Keratinocyte (primary cell): ENCODE data around the gene TRMT61A. TPM values are rescaled to one million over a fixed set of nuclear protein-coding genes. Genes with fewer than 3 reads are reported as not detected.

Experiments
- DNase-seq: peaks from one replicate; pipeline ENCODE4 v3.0.0-alpha.2; 2011; ENCODE audit warnings: low read depth, missing footprints, low spot score
- FAIRE-seq: peaks from 2 replicates; lab custom pipeline; 2011; peaks lifted over from hg19 to GRCh38; lab: Jason Lieb, UNC
- H2AFZ ChIP-seq: 2 replicates; pipeline ENCODE4 v1.6.0; 2012; ENCODE audit warnings: low read length, control low read depth, inconsistent platforms; ENCODE audit not compliant: control insufficient read depth
- H3K27ac ChIP-seq: 2 replicates; pipeline ENCODE4 v1.5.1; 2011; ENCODE audit warnings: low read length; ENCODE audit not compliant: control insufficient read depth, insufficient read depth
- H3K27me3 ChIP-seq: 3 replicates; pipeline ENCODE4 v1.6.0; 2011; ENCODE audit warnings: low read length; ENCODE audit not compliant: control insufficient read depth, insufficient read depth; ENCODE audit errors: extremely low read depth
- H3K36me3 ChIP-seq, 2 experiments: 2 replicates in 1 of 2; 3 replicates in 1 of 2; pipeline ENCODE4 v1.5.1; 2011; ENCODE audit warnings: low read length in 2 of 2, mild to moderate bottlenecking in 1 of 2; ENCODE audit not compliant: control insufficient read depth in 2 of 2, insufficient read depth in 2 of 2; ENCODE audit errors: extremely low read depth in 1 of 2
- H3K4me1 ChIP-seq: 3 replicates; pipeline ENCODE4 v1.5.1; 2011; ENCODE audit warnings: low read length; ENCODE audit not compliant: control insufficient read depth, insufficient read depth; ENCODE audit errors: extremely low read depth
- H3K4me2 ChIP-seq: 3 replicates; pipeline ENCODE4 v1.6.0; 2011; ENCODE audit warnings: low read depth, low read length; ENCODE audit not compliant: control insufficient read depth, insufficient read depth; ENCODE audit errors: extremely low read depth
- H3K4me3 ChIP-seq, 3 experiments: fragments of 200-600 bp in 1 of 3; sonication (generic) in 1 of 3; 2 replicates in 2 of 3; 3 replicates in 1 of 3; pipeline ENCODE4 v1.5.1; 2011 to 2016; ENCODE audit warnings: low read length in 3 of 3, mild to moderate bottlenecking in 3 of 3, control low read depth in 2 of 3, inconsistent platforms in 1 of 3, low read depth in 1 of 3, mixed read lengths in 1 of 3, mixed run types in 1 of 3, moderate library complexity in 1 of 3; ENCODE audit not compliant: control insufficient read depth in 2 of 3, insufficient read depth in 2 of 3; ENCODE audit errors: extremely low read depth in 1 of 3
- H3K79me2 ChIP-seq: 2 replicates; pipeline ENCODE4 v1.6.0; 2012; ENCODE audit warnings: low read length; ENCODE audit not compliant: control insufficient read depth, insufficient read depth
- H3K9ac ChIP-seq: 3 replicates; pipeline ENCODE4 v1.6.0; 2011; ENCODE audit warnings: low read length; ENCODE audit not compliant: control insufficient read depth, insufficient read depth; ENCODE audit errors: extremely low read depth
- H3K9me1 ChIP-seq: 3 replicates; pipeline ENCODE4 v1.6.0; 2011; ENCODE audit warnings: low read length; ENCODE audit not compliant: control insufficient read depth, insufficient read depth; ENCODE audit errors: extremely low read depth
- H3K9me3 ChIP-seq: 2 replicates; pipeline ENCODE4 v1.5.1; 2012; ENCODE audit warnings: low read depth, low read length; ENCODE audit not compliant: control insufficient read depth
- H4K20me1 ChIP-seq: 3 replicates; pipeline ENCODE4 v1.6.0; 2011; ENCODE audit warnings: low read length; ENCODE audit not compliant: control insufficient read depth, insufficient read depth; ENCODE audit errors: extremely low read depth
- CTCF ChIP-seq, 3 experiments: IDR thresholded peaks in 1 of 3; conservative IDR thresholded peaks in 1 of 3; optimal IDR thresholded peaks in 1 of 3; 2 replicates in 2 of 3; 3 replicates in 1 of 3; pipeline versions ENCODE3 to v1.5.1; 2011; ENCODE audit warnings: low read length in 3 of 3, mild to moderate bottlenecking in 3 of 3, moderate library complexity in 2 of 3, control low read depth in 1 of 3, inconsistent platforms in 1 of 3; ENCODE audit not compliant: insufficient read depth in 2 of 3; ENCODE audit errors: extremely low read depth in 1 of 3
- EZH2 ChIP-seq: IDR thresholded peaks from one replicate; pipeline ENCODE4 v1.6.1; 2012; ENCODE audit warnings: inconsistent platforms, mild to moderate bottlenecking, low read length, moderate library complexity
- dilution Hi-C: fragments of 300-500 bp; cut with MboI; formaldehyde crosslinking; loops from one replicate; pipeline ENCODE4 v1.7.0; 2020; ENCODE audit warnings: low sequenced_read_pairs; ENCODE audit not compliant: extremely low pct_ligation_motif_present
- polyA plus RNA-seq, 5 experiments: library from polyadenylated mRNA; depleted of rRNA in 3 of 5; stranded (reverse) in 3 of 5; stranded (forward) in 1 of 5; unstranded in 1 of 5; fragments of >200 nt; gene quantifications; 1 replicate in 1 of 5; 2 replicates in 3 of 5; 3 replicates in 1 of 5; pipeline versions ENCODE4 v1.2.1 to v1.2.3, GENCODE V29; 2011 to 2012; ENCODE audit warnings: missing spikeins in 2 of 5, low read depth in 1 of 5, low replicate concordance in 1 of 5

Gene TRMT61A
- polyA plus RNA-seq, 1 donor (not counting 4 experiments of a cell fraction or from before 2014, with no cell fraction given): 4.4 TPM

- H3K27ac ChIP-seq: no peak overlapping the region
- no peak overlapping the region for H3K4me2 ChIP-seq
- dilution Hi-C loops: no loop called here
- no peaks in the 10 kb centered on the region for H3K9me3 ChIP-seq
- H2AFZ ChIP-seq: no peak overlapping the region
- no peak for TF ChIP-seq EZH2
- no peak for TF ChIP-seq CTCF (optimal IDR thresholded peaks at IDR 0.05 in 1 of 3, IDR thresholded peaks at IDR 0.05 in 1 of 3, conservative IDR thresholded peaks at IDR 0.05 in 1 of 3; ENCODE audit: extremely low read depth in 1 of 3, insufficient read depth in 2 of 3, low read length in 3 of 3)
- peaks cover 5% of the 10 kb centered on the region for H3K4me1 ChIP-seq
- FAIRE-seq (no peak), DNase-seq (no peak)
- H3K36me3 ChIP-seq: peaks cover 46 to 66% of the 10 kb centered on the region in 2 experiments
- H3K27me3 ChIP-seq: no peaks in the 10 kb centered on the region
- H3K9me1 ChIP-seq: no peaks in the 10 kb centered on the region
- no peak overlapping the region for H3K4me3 ChIP-seq
- peaks cover 16% of the 10 kb centered on the region for H3K79me2 ChIP-seq
- H4K20me1 ChIP-seq: peaks cover 12% of the 10 kb centered on the region
- no peak overlapping the region for H3K9ac ChIP-seq
Observed at GRCh38 chr14:103501921-103502669, 26.9 kb upstream of the TRMT61A start.

GRCh38 chr14:103502877-103503276, 26.1 kb upstream of the TRMT61A start:
- Histone ChIP-seq H3K9ac (no peak overlapping the region), H4K20me1 (peaks cover 12% of the 10 kb centered on the region), H3K27me3 (no peaks in the 10 kb centered on the region), H3K4me2 (no peak overlapping the region), H3K4me3 (no peak overlapping the region), H3K79me2 (peaks cover 16% of the 10 kb centered on the region), H2AFZ (no peak overlapping the region), H3K9me3 (no peaks in the 10 kb centered on the region), H3K4me1 (peaks cover 5% of the 10 kb centered on the region), H3K36me3 (peaks cover 48 to 66% of the 10 kb centered on the region in 2 experiments), H3K9me1 (no peaks in the 10 kb centered on the region), H3K27ac (no peak overlapping the region)
- dilution Hi-C loops: no loop called here
- FAIRE-seq (no peak), DNase-seq (no peak)
- no peak for TF ChIP-seq EZH2
- no peak for TF ChIP-seq CTCF (optimal IDR thresholded peaks at IDR 0.05 in 1 of 3, IDR thresholded peaks at IDR 0.05 in 1 of 3, conservative IDR thresholded peaks at IDR 0.05 in 1 of 3; ENCODE audit: extremely low read depth in 1 of 3, insufficient read depth in 2 of 3, low read length in 3 of 3)
